Gastroesophageal sphincter (tissue), 3 donors: Measurements from ENCODE around the gene GPR132.

ENCODE experiments used
- CTCF ChIP-seq, 4 experiments: fragments of 200-600 bp in 2 of 4; fragments of 450-650 bp in 2 of 4; sonication (generic) in 1 of 4; IDR thresholded peaks; one replicate each; pipeline ENCODE4 v1.5.1; 2017 to 2019; ENCODE audit warnings: antibody characterized with exemption in 4 of 4, mild to moderate bottlenecking in 2 of 4, moderate library complexity in 2 of 4
- EP300 ChIP-seq: sonication (generic); formaldehyde crosslinking; IDR thresholded peaks from one replicate; pipeline ENCODE4 v1.6.1; 2017; ENCODE audit warnings: antibody characterized with exemption, mild to moderate bottlenecking

GRCh38 chr14:105107351-105107750, 42.1 kb upstream of the GPR132 start:
- TF ChIP-seq CTCF (IDR thresholded peaks at IDR 0.05) (no peak), EP300 (no peak)
